ENCODE results near the gene ZNF845.
A peak's percentile ranks its signal among the peaks of the same experiment; 100 is the strongest.
"Not testable (repeated sequence)": the region's sequence is repeated elsewhere in the genome, so short reads cannot be mapped to it uniquely, and the experiment has no call there.

ZNF845 gene

DNA sequence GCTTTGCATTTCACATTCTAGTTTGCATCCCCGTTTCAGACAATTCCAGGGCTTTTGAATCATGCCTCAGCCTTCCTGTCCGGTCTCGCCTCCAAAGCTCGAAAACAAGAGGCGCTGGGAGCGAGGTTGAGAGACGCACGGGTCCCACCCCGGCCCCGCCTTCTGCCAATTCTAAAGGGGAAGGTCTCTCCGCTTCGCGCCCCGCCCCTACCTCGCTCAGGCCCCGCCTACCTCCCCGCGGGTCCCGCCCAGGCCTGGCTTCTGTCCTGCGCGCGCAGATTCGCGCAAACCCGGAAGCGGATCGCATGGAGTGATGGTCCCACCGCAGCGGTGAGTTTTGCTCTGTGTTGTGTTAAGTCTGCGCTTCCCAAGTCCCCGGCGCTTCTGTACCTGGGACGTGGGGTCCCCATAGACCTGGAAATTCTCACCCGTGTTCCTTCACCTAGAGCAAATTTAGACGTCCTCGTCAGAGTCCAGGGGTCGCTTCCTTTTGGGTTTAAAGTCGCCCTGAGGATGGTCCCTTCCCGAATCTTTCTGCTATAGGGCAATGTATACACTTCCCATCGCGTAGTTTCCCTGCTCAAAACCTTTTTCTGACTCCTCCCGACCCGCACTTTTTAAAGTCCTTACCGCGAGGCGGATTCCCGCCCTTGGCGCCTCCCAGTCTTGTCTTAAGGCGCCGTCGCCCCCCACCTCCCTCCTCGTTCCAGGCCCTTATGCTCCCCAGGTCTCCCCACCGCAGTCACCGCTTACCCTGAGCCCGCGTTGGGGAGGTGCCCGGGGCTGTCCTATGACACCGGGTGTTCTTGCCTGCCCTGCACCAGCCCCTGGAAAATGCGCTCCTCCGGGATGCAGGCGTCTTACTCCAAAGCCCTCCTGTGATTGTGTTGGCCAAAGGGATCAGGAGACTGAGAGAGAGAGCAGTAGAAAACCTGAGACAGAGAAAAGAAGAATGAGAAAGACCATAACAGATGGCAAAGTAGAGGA, at the start of gene ZNF845:
TSS of gene ZNF845 (plus strand) at position 287 of the 987 bp plus-strand sequence. CDS start 7,559 bp downstream, outside the sequence.
- Histone ChIP-seq H3K36me3 (replicated peaks) (no peaks in the 10 kb centered on the region), H3K4me3 (peak within 1 kb of the TSS; percentile 77), H3K4me1 (0 out of 2 replicates have a peak, but pooled peaks cover 2% of the 10 kb centered on the region), H3K9me3 (0 out of 2 replicates have a peak, but pooled peaks cover 2% of the 10 kb centered on the region), H3K27me3 (ENCODE audit: low read depth) (no peaks in the 10 kb centered on the region)
- peak; percentile 79 to 96 for DNase-seq (ENCODE audit: low spot score in 2 of 2)
- in situ Hi-C loops (cut with MboI; ENCODE audit: low sequenced_read_pairs): no loop called here

DNA sequence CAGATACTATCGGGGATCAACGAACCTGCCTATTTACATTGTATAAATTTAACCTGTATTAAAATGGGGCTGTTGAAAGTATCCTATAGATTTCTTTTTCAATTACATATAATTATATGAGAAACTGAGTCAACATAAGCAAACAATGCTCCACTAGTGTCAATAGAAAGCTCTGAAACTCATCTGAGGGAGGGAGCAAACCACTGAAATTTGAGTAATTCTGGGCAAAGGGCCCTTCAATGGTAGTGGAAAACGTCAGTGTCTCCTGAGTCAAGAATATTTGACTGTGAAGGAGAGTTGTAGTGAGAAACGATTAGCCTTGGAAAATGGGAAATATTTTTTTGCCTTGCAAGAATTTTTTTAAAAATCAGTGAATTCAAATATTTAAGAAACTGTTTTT, 48.5 kb upstream of the ZNF845 start:
- Histone ChIP-seq H3K4me3 (no peak overlapping the region), H3K4me1 (no peaks in the 10 kb centered on the region), H3K9me3 (no peaks in the 10 kb centered on the region; the same call in 1 of the 2 replicates), H3K36me3 (replicated peaks) (no peaks in the 10 kb centered on the region), H3K27me3 (ENCODE audit: low read depth) (no peaks in the 10 kb centered on the region)
- DNase-seq (ENCODE audit: low spot score in 2 of 2): no peak
- in situ Hi-C loops (cut with MboI; ENCODE audit: low sequenced_read_pairs): no loop called here

DNA sequence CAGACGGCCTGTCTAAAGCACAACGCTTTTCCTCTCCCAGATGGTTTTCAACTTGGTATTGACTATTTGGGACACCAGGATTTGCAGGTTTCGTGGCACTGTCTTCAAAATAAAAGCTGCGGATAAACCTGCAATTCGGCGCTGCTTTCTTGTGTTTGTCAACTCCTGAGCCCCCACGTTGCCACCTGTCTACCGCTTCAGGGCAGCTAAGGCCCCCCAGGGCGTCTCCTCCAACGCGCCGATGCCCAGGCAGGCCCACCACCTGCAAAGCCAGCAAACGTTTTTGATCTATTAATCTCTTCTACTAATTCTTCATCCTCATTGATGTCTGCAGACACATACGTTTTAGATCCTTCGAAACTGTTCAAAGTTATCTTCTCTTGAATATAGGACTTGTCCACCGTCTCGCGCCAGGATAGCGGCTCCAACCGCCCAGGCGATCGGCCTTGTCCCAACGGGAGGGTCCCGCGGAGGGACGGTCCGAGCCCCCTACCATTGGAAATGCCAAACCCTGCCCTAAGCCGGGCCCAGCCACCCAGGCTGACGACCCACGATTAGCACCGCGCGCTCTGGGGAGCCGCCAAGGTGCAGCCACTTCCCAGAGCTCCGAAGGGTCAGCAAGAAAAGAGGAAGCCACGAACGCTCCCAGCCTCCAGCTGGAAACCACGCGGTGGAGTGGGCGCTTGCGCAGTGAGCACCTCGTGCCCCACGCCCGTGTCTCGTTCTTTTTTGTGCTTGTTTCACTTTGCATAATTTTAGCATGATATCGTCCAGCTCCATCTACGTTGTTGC, 42.6 kb upstream of the ZNF845 start:
- in situ Hi-C loops (cut with MboI; ENCODE audit: low sequenced_read_pairs): no loop called here
- Histone ChIP-seq H3K4me1 (no peaks in the 10 kb centered on the region), H3K36me3 (replicated peaks) (no peaks in the 10 kb centered on the region), H3K4me3 (no peak overlapping the region), H3K9me3 (no peaks in the 10 kb centered on the region; the same call in none of the 2 replicates), H3K27me3 (ENCODE audit: low read depth) (no peaks in the 10 kb centered on the region)
- DNase-seq (ENCODE audit: low spot score in 2 of 2): no peak

GRCh38 chr19:53294786-53295441, 38.6 kb upstream of the ZNF845 start:
- H3K4me1 ChIP-seq: no peaks in the 10 kb centered on the region
- H3K36me3 ChIP-seq (replicated peaks): no peaks in the 10 kb centered on the region
- H3K27me3 ChIP-seq (ENCODE audit: low read depth): no peaks in the 10 kb centered on the region
- in situ Hi-C loops (cut with MboI; ENCODE audit: low sequenced_read_pairs): no loop called here
- no peak overlapping the region for H3K4me3 ChIP-seq
- no peak for DNase-seq (ENCODE audit: low spot score in 2 of 2)
- no peaks in the 10 kb centered on the region; the same call in none of the 2 replicates for H3K9me3 ChIP-seq

DNA sequence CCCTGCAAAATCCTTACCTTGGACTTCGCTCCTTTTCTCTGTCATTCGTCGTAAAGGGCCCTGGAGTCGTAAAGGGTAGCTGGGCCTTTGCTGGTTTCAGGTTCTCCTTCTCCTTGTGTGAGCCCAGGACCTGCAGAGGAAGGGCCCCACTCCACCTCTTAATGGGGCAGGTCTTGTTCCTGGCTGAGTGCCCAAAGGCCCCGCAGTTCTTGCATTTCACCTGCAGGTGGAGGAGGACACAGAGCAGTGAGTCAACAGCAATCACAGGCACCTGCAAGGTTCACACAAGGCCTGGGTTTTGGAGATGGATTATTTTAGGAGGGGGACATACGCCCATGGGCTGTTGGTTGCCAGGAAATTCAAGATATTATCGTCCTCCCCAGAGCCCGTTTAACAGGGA, 32.2 kb upstream of the ZNF845 start:
- in situ Hi-C loops (cut with MboI; ENCODE audit: low sequenced_read_pairs); DNase-seq (ENCODE audit: low spot score in 2 of 2): not testable (repeated sequence)

GRCh38 chr19:53308339-53308811, 25.2 kb upstream of the ZNF845 start:
- H3K27me3 ChIP-seq (ENCODE audit: low read depth): no peaks in the 10 kb centered on the region
- H3K9me3 ChIP-seq: 0 out of 2 replicates have a peak, but pooled peaks cover 2% of the 10 kb centered on the region
- no peaks in the 10 kb centered on the region for H3K4me1 ChIP-seq
- no peak for DNase-seq (ENCODE audit: low spot score in 2 of 2)
- no peak overlapping the region for H3K4me3 ChIP-seq
- H3K36me3 ChIP-seq (replicated peaks): no peaks in the 10 kb centered on the region
- in situ Hi-C loops (cut with MboI; ENCODE audit: low sequenced_read_pairs): no loop called here

More for the DNA sequence above, 32.2 kb upstream of the ZNF845 start:
- not testable (repeated sequence) for H3K4me3 ChIP-seq; H3K9me3 ChIP-seq; H3K4me1 ChIP-seq; H3K36me3 ChIP-seq (replicated peaks); H3K27me3 ChIP-seq (ENCODE audit: low read depth)

DNA sequence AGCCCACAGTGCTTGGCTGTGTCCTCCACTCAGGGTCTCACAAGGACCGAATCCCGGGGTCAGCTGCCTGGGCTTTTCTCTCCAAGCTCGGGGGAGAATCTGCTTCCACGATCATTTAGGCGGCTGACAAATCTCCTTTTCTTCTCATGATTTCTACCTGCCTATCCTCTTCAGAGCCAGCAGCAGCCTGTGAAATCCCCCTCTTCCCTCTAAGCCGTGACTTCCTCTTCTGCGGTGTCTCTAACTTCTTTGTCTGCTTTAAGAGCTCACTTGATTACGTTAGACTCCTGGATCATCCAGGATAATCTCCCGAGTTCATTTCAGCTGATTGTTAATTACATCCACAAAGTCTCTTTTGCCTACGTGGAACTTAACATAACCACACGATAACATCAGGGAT, 22.5 kb upstream of the ZNF845 start:
- in situ Hi-C loops (cut with MboI; ENCODE audit: low sequenced_read_pairs): no loop called here
- Histone ChIP-seq H3K9me3 (no peaks in the 10 kb centered on the region), H3K4me1 (no peaks in the 10 kb centered on the region), H3K27me3 (ENCODE audit: low read depth) (no peaks in the 10 kb centered on the region), H3K36me3 (replicated peaks) (no peaks in the 10 kb centered on the region), H3K4me3 (no peak overlapping the region)
- no peak for DNase-seq (ENCODE audit: low spot score in 2 of 2)

DNA sequence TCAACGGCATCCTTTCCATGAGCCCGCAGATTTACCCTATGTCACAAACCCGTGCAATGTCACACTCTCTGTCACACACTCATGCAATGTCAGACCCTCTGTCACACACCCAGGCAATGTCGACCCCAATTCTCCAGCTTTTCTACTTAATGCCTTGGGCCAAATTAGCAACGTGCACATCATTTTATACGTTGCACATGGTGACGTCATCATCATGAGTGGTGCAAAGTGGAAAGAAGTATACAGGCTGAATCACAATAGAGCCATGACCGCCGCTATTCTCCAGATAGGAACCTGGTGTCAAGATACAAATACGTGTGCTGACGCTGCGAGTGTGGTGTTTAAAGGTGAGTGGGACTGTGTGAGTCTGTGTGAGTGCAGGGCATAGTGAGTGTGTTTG, 21.7 kb upstream of the ZNF845 start:
- Histone ChIP-seq H3K27me3 (ENCODE audit: low read depth) (no peaks in the 10 kb centered on the region), H3K4me1 (no peaks in the 10 kb centered on the region), H3K9me3 (no peaks in the 10 kb centered on the region), H3K36me3 (replicated peaks) (no peaks in the 10 kb centered on the region), H3K4me3 (no peak overlapping the region)
- DNase-seq (ENCODE audit: low spot score in 2 of 2): no peak
- in situ Hi-C loops (cut with MboI; ENCODE audit: low sequenced_read_pairs): no loop called here

DNA sequence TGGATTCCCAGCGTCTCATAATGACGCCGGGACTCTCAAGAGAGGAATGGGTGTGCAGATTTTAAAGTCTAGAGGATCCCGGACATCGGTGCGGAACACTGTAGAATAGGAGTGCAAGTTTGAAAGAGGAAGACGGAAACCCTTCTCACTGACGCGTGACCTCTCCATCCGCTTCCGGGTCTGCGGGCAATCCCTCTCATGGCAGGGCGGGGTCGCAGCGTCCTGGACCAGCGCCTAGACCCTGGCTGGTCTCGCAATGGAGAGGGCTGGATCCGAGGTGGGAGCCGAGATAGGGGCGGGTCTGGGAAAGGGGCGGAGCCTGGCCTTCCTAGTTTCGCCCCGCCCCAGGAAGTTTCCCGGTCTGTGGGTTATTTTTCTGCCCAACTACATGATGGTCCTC, 4.6 kb upstream of the ZNF845 start:
- H3K4me3 ChIP-seq: no peak overlapping the region
- no peak for DNase-seq (ENCODE audit: low spot score in 2 of 2)
- 0 out of 2 replicates have a peak, but pooled peaks cover 2% of the 10 kb centered on the region for H3K9me3 ChIP-seq
- H3K36me3 ChIP-seq (replicated peaks): no peaks in the 10 kb centered on the region
- H3K4me1 ChIP-seq: 0 out of 2 replicates have a peak, but pooled peaks cover 2% of the 10 kb centered on the region
- in situ Hi-C loops (cut with MboI; ENCODE audit: low sequenced_read_pairs): no loop called here
- no peaks in the 10 kb centered on the region for H3K27me3 ChIP-seq (ENCODE audit: low read depth)

DNA sequence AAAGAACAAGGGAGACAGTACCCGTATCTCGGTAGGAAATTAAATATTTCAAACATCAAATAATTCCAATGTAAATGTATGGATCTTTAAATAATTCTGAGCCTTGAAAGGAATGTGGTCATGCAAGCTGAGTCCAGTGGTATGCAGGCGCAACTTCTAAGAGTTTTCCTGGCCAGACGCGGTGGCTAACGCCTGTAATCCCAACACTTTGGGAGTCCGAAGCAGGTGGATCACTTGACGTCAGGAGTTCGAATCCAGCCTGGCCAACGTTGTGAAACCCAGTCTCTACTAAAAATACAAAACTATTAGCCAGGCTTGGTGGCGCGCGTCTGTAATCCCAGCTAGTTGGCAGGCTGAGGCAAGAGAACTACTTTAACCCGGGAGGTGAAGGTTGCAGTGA, 1.1 kb upstream of the ZNF845 start:
- no peak for DNase-seq (ENCODE audit: low spot score in 2 of 2)
- Histone ChIP-seq H3K9me3 (0 out of 2 replicates have a peak, but pooled peaks cover 2% of the 10 kb centered on the region), H3K4me1 (0 out of 2 replicates have a peak, but pooled peaks cover 2% of the 10 kb centered on the region), H3K36me3 (replicated peaks) (no peaks in the 10 kb centered on the region), H3K4me3 (no peak overlapping the region), H3K27me3 (ENCODE audit: low read depth) (no peaks in the 10 kb centered on the region)
- in situ Hi-C loops (cut with MboI; ENCODE audit: low sequenced_read_pairs): no loop called here

DNA sequence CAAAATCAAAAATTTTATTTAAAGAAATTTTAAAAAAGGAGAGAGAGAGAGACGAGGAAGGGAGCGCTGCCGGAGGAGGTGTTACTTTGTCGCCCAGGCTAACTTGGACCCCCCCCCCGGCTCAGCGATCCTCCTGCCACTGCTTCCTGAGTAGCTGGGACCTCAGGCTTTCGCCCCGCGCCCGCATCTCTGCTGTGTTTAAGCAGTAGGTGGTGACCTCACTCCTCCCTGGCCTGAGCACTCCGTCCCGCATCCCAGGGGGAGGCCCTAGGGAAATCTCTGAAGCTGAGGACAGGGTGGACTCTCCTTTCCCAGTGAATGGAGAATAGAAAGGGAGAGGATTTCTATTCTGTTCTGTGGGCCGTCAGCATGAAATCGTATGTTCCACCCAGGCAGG, 485 bp upstream of the ZNF845 start:
- Histone ChIP-seq H3K27me3 (ENCODE audit: low read depth) (no peaks in the 10 kb centered on the region), H3K4me3 (peak overlapping the region; percentile 77), H3K36me3 (replicated peaks) (no peaks in the 10 kb centered on the region), H3K9me3 (0 out of 2 replicates have a peak, but pooled peaks cover 2% of the 10 kb centered on the region), H3K4me1 (0 out of 2 replicates have a peak, but pooled peaks cover 2% of the 10 kb centered on the region)
- peak in 1 of 2 experiments; percentile 58 for DNase-seq (ENCODE audit: low spot score in 2 of 2)
- in situ Hi-C loops (cut with MboI; ENCODE audit: low sequenced_read_pairs): no loop called here

GRCh38 chr19:53344403-53344802, 10.9 kb downstream of the ZNF845 start:
- H3K27me3 ChIP-seq (ENCODE audit: low read depth); H3K4me1 ChIP-seq; DNase-seq (ENCODE audit: low spot score in 2 of 2); in situ Hi-C loops (cut with MboI; ENCODE audit: low sequenced_read_pairs); H3K9me3 ChIP-seq; H3K4me3 ChIP-seq: not testable (repeated sequence)
- peaks cover 19% of the 10 kb centered on the region for H3K36me3 ChIP-seq (replicated peaks)

- Histone ChIP-seq H3K4me1 (no peaks in the 10 kb centered on the region), H3K27me3 (ENCODE audit: low read depth) (no peaks in the 10 kb centered on the region), H3K4me3 (no peak overlapping the region), H3K9me3 (peaks cover 9% of the 10 kb centered on the region), H3K36me3 (replicated peaks) (peaks cover 7% of the 10 kb centered on the region)
- no peak for DNase-seq (ENCODE audit: low spot score in 2 of 2)
- in situ Hi-C loops (cut with MboI; ENCODE audit: low sequenced_read_pairs): loop anchor here (25.0 kb wide), 1 partner anchor 668 kb away; no protein-coding TSS in a partner anchor
These were observed 22.2 kb downstream of the ZNF845 start for GRCh38 chr19:53355739-53356138.
